ENCODE data around the gene ASTN2.
"Not testable (repeated sequence)": the region's sequence is repeated elsewhere in the genome, so short reads cannot be mapped to it uniquely, and the experiment has no call there.

Gene ASTN2

DNA sequence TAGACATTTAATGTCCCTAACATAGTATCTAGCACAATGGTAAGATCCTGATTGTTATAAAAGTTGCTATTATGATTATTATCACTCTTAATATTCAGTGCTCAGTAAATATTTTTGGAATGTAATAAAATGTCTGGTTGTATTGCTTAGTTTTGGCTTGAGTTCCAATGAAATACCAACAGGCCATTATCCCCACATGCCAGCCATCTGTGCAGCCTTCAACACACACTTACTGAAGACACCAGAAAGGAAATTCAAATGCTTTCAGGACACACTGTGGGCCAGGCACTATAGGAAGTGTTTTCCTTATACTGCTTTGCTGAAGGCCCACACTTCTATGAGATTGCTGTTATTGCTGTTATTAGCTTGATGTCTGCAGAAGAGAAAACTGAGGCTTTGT is 570.2 kb downstream of the ASTN2 start:
- no peak for DNase-seq

DNA sequence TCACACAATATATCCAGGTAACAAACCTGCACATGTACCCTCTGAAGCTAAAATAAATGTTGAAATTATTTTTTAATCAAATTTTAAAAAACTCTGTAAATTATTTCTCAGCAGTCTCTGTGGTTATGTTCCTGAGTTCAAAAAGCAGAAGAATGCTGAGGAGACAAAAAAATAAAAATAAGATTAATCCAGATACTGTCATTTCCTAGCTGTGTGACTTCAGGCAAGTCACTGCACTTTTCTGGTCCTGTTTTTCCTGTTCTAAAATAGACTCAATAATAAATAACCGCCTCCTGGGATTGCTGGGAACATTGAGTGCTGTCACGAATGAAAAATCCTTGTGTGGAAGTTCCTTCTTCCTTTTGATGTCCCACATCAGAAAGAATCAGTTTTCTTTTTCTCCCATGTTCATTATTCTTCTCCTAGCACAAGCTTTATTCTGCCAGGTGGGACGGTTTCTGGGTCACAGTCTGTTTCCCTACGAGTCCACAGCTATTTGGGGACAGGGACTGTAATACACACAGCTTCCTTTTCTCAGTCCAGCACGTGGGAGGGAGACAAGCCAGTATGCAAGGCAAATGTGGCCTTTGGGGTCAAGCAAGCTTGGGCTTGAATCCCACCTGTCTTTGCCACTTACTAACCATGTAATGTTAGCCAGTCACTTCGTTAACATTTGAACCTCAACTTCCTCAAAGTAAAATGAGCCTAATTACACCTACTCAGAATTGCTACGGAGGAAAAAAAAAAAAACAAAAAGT is 570.8 kb downstream of the ASTN2 start:
- DNase-seq, result no peak

DNA sequence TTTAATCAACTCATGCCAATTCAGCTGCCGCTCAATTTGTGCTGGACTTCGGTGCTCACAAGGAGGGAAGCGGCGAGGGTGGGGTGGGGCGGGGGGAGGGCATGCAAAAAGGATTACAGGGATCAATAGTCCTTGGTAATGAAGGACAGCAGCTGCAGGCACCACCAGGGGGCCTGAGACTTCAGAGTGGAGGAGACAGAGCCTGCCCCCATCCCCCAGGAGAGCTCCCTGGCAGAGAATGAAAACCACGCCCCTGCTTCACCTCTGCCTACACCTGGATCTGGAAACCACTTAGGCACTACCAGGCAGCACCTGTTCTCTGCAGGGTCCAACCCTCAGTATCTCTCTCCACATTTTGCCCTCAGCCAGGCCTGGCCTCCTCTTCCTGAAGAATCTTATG is 572.2 kb downstream of the ASTN2 start:
- no peak for DNase-seq

DNA sequence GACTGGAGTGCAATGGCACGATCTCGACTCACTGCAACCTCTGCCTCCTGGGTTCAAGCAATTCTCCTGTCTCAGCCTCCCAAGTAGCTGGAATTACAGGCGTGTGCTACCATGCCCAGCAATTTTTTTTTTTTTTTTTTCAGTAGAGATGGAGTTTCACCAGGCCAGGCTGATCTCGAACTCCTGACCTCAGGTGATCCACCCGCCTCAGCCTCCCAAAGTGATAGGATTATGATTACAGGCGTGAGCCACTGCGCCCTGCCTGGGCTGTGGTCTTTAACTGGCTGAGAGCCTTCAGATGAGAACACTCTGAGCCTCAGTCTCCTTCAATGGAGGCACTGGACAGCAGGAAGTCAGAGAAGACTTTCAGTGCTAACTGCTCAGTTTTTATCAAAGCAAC is 576.4 kb downstream of the ASTN2 start:
- DNase-seq, result not testable (repeated sequence)

DNA sequence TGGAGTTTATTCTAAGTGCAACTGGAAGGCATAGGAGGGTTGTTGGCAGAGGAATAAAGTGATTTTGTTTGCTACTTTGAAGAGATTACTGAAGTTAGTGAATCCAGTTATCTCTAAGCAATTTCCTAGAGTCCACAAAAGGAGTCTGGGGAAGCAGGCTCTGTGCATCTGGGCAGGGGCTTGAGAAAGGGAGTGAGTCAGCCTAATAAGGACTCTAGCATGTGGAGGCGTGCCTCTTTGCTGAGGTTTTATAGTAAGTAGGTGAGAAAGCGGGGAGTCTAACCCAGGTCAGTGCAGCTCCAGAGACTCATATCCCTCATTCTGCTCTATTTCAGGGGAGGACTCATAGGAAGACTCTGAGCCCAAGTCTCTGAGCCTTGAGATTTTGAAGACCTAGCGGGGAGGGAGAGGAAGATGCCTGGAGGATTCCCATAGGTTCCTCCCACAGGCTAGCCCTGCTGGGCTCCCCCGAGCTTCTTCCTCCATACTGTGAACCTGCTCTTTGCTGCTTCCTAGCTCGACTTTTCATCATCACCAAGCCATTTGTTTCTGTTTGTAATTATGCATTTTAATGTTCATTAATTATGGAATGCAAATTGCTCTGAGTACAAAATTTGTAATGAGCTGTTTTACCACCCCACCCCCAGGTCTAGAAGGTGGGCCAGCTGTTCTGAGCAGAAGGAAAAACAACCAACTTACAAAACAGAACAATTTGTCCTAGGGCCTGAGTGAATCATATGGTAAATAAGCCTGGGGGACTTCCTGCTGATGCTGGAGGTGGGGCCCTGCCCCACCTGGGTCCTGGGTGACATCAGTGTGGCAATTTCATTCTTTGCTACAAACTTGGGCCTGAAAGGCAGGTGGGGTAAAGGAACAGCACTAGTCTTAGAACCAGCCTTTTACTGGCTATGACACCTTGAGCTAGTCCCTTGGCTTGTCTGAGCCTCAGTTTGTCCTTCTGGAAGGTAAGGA is 577.6 kb downstream of the ASTN2 start:
- DNase-seq, result no peak

DNA sequence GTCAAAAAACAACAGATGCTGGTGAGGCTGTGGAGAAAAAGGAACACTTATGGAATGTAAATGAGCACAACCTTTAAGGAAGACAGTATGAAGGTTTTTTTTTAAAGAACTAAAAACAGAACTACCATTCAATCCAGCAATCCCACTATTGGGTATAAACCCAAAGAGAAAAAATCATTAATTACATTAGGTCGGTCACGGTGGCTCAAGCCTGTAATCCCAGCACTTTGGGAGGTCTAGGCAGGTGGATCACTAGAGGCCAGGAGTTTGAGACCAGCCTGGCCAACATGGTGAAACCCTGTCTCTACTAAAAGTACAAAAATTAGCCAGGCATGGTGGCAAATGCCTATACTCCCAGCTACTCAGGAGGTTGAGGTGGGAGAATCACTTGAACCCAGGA is 584.5 kb downstream of the ASTN2 start:
- not testable (repeated sequence) for DNase-seq

DNA sequence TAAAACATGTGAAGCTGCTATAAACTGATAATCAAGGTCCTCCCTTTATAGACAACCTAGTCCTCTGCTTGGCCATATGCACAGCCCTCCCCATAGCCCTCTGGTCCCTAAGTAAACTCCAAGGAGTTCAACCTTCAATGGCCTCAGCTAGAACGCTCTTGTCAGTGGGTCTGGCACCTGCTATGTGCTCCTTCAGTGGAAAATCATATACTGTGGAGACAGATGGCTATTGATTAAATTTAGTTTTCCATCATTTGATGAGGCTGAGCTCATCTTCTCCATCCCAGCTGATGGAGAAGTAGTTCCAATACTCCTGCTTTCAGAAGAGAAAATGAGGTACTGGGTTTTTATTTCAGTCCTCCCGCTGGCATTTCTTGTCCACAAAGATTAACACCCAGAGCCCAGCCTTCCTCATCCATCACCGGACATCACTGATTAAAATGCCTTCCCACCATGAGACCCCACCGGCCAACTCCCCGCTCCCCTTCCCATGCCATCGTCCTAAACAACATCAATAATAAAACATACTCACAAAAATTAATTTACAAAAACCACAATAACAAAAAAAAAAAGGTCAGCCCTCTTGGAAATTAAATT is 593.1 kb downstream of the ASTN2 start:
- DNase-seq, result no peak

DNA sequence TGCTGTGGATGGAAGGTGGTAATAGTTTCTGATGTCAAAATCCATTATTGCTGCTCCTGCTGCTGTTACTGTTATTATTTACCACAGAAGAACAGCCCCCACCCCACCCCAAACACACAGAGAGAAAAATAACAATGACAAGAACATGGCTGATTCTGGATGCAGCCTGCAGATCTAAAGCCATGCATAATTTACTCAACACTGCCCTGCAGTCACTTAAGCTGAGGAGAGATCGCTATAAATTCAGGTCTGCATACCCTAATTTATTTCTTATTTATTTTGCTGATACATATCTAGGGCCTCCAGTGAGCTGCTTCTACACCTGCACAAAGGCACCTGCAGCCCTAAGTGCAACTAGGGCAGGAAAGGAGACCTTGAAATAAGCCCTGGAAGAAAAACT is 595.7 kb downstream of the ASTN2 start:
- no peak for DNase-seq

DNA sequence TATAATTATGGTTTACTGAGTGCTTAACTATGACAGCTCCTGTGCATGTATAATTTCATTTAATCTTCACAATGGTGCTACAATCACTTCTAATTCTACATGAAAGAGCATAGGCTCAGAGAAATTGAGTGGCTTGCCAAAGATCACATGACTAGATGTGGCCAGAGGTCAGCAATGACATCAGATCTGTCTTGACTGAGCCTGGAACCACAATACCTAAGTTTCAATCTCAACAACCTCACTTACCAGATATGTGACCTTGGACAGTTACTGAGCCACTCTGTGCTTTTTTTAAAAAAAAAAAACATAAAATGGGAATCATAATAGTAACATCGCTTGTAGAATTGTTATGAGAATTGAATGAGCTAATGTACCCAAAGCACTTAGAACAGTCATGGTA is 597.1 kb downstream of the ASTN2 start:
- DNase-seq, result no peak

DNA sequence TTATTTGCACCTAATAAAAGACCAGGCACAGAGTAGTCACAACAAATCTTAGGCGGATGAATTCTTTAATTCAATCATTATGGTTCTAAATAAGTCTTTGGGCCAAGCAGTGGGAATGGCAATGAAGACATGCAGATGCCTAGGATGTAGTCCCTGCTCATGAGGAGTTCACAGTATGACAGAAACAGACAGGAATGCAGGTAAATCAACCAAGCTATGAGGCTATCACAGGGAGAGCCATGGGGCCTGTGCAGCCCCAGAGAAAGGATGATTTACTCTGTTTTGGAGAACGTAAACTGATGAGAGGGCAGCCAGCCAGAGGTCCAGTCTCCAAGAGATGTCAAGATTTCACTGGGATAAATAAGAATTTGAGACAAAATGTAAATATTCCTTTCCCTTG is 598.4 kb downstream of the ASTN2 start:
- DNase-seq, result no peak

DNA sequence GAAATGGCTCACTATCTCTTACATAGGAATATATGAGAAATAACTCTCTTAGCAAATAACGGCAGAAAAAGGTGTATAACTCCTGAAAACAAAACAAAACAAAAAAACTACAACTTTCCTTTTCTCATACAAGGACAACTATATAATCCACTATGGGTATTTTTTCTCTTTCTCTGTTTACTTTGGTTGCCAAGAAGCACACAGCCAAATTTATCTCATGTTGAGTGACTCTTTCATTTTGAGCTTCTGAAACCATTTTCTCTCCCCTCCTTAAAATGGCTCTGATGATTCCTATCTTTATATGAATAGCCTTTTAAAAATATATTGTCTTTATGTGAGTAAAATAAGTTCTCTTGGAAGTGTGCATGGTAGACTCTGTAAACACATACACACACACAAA is 599.0 kb downstream of the ASTN2 start:
- DNase-seq, result no peak

DNA sequence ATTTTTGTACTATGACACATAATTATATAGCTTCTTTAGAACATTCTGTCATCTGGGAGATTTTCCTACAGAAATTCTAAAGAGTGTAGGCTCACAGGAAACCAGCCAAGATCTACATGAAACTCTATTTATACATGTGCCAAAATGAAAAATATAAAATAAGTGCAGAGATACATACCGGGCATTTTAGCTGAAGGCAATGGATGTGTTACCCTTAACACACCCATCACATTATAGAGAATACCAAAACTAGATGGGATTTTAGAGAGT is 601.9 kb downstream of the ASTN2 start:
- no peak for DNase-seq

DNA sequence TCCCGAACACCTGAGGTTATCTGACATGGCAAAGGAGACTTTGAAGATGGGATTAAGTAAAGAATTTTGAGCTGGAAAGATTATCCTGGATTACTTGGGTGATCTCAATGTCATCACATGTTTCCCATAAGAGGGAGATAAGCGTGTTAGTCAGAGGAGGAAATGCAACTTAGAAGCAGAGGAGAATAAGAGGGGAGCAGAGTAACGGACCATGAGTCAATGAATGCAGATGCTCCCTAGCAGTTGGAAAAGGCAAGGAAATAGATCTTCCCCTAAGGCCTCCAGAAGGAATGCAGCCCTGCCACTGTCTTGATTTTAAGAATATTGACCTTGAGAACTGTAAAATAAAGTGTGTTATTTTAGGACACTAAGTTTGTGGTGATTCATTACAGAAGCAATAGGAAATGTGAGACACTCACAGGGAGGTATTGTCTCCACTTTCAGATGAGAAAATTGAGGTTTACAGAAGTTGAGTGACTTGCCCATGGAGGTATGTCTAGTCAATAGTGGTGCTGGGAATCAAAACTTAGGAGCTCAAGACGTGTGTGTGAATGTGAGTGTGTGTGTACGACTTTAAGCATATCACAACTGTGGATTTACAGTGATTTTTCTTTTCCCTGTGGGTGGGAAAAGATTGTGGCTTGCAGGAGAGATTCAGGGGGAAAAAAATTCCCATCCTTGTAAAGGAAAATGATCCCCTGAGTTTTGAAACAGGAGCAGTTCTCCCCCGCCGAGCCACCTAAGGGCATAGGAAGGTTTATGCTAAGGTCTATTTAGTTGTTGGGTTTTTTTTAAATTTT is 602.4 kb downstream of the ASTN2 start:
- no peak for DNase-seq

DNA sequence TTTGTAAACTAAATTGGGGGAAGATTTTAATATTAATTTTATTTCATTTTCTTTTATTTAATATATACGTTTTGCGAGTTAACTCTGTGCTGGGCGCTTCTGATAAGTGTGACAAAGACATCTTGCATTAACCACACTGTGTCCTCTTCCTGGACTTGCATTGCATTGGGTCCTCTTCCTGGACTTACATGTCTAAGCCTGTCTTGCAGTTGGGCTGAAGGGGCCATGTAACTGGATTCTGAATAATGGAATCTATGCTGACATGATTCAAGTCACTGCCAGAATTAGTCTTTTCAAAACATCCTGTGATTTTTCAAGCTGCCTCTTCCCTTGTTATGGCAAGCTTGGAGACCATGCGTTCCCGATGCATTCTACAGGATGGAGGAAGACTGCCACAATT is 605.2 kb downstream of the ASTN2 start:
- no peak for DNase-seq

DNA sequence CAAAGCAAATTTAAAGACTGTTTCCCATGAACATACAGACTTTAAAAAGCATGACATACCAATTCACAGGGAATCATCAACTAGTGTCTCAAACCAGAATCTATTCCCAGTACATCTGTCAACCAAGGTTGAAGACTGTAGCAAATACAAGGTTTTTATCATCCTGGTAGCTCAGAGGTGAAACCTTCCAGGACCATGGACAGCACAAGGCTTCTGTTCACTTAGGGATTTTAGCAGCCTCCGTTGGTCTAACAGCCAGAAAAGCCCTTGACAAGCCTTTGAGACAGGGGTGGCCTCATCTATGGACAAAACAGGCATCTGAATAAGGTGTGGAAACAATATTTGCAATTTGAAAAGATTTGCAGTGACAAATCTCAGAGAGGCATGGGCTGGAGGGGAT is 608.8 kb downstream of the ASTN2 start:
- no peak for DNase-seq

DNA sequence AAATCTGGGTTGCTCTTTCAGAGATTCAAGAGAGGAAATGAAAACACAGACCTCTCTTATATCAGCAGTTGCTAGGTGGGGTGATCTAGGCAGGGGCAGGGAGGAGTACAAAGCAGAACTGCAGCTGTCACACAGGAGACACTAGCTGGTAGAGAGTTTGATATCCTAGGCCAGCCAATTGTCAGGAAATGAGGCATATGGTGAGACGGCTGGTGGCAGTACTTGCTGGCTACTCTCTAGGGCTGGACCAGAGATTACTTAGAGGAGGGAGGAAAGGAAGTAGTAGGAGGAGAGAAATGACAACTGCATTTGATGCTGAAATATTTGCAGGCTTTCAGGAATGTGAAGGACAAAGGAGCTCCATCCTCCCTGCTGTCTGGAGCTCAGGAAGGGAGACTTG is 614.0 kb downstream of the ASTN2 start:
- no peak for DNase-seq

DNA sequence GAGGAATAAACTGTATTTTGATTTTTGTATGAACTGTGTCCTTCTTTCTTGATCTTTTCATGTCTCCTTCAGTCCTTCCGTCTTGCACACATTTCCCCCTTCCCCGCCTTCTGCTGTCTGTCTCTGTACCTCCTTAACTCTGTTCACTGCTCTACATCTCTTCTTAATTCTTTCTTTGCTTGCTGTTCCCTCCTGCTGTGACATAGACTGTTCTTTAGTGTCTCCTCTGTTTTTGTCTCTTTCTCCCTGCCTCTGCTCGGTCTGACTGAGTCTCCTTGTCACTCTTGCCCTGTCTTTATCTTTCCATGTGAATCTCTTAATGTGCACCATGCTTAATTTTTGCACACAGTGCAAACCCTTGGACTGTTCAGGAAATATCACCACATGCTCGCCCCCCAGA is 614.8 kb downstream of the ASTN2 start:
- no peak for DNase-seq

DNA sequence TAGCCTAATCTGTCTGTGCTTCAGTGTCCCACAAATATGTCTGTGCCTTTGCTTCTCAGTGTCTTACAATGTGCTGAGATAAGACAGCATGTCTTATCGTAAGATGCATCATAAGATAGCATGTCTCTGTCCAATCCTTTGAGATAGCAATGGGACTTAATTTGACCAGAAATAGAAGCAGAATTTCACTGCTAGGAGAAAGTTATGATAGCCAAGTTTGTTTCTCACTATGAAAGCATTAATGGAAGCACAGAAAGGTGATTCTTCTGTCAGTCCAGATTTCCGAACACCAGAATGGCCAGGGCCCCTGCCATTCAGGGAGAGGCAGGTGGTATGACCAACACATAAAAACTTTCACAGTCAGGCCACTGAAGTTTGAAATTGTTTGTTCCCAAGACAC is 616.3 kb downstream of the ASTN2 start:
- no peak for DNase-seq

DNA sequence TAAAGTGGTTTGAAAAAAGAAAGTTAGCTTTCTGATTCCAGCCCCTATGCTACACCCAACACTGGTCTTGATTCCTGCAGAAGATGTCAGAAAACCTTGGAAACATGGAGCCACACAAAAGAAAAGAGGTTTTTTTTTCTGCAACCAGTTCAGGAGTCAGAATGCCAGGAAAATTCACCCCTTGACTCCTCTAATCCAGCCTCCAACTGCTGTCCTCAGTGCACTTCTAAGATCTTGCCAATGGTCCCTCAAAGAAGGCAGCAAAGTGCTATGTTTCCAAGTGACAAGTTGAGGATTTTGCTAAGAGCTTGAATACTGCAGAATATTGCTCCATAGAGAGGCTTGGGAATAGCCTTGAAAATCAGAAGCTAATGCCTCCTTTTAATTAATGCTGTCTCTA is 617.6 kb downstream of the ASTN2 start:
- DNase-seq, result no peak

DNA sequence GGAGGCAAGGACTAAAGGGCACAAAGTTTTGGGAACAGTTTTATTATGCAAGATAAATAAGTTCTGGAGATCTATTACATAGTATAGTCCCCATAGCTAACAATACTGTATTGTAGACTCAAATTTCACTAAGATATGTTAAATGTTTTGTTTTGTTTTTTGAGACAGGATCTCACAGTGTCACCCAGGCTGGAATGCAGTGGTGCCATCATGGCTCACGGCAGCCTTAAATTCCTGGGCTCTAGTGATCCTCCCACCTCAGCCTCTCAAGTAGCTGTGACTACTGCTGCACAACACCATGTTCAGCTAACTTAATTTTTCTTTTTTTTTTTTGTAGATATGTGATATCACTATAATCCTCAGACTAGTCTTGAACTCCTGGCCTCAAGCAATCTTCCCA is 618.2 kb downstream of the ASTN2 start:
- no peak for DNase-seq

DNA sequence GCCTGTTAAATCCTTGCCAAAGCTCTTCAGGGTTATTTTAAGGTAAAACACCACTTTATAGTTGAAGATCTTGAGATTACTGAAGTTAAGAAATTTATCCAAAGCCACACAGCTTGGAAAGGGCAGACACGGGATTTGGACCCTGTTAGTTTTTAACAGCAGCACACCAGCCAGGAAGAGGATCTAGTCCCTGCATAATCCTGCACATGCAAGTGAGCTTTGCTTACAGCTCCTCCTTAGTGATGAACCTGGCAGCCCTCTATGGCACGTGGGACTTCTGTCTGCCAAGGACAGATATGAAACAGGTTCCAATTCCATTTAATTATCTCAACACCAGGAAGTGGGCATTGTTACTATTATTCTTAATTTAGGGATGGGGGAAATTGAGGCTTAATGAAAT is 619.0 kb downstream of the ASTN2 start:
- DNase-seq, result no peak

DNA sequence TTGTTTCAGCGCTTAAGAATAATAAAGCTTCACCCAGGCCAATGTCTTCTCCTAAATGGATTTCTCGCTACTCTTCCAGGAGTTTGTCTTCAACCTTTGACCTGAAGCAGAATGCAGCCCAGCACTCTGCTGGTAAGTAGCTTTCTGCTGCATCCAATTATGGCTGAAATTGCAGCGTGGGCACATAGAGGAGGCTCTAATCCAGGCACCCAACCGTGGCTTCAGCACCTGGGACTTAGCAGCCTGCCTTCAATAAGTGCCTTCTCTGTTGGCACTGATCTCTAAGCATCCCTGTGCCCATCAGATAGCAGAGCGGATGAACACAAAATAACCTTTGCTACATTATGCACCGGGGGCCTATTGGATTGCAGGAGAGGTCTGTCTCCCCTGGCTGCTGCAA is 622.6 kb downstream of the ASTN2 start:
- no peak for DNase-seq

DNA sequence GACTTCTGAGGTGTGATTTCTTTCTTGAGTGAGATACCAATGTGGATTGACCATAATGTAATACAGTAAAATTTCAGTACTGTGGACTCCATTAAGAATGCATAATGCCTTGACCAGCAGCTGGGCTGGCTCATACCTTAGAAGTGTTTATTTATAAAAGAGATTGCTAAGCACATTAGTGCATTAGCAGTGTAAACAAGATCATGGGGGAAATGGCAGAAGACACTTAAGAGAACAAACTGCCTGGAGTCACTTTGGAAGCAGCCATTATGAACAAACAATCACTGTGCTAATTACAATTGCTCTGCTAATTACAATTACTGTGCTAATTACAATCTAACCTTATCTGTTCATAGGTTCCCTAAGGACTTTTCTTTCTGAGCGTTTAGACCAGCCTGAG is 623.5 kb downstream of the ASTN2 start:
- DNase-seq, result no peak
